SU-DHL-6 (cell line): ENCODE data around the gene ZNF586.

Experiments
- H2AFZ ChIP-seq: fragments of 200-600 bp; sonication (generic); 2 replicates; pipeline ENCODE4 v1.6.1; 2014; ENCODE audit warnings: low read depth, mild to moderate bottlenecking, moderate library complexity, mixed read lengths, antibody characterized with exemption, low read length; ENCODE audit not compliant: severe bottlenecking
- H3F3A ChIP-seq: fragments of 200-600 bp; shearing (Covaris generic); 2 replicates; pipeline ENCODE4 v1.6.0; 2016; ENCODE audit warnings: antibody characterized with exemption, mild to moderate bottlenecking; ENCODE audit not compliant: insufficient read depth
- H3K27ac ChIP-seq: fragments of 200-600 bp; sonication (generic); 2 replicates; pipeline ENCODE4 v1.5.1; 2016; ENCODE audit warnings: low read depth, mild to moderate bottlenecking, low read length, moderate library complexity, mixed read lengths
- H3K27me3 ChIP-seq: fragments of 200-600 bp; sonication (generic), shearing (Covaris generic); 2 replicates; pipeline ENCODE4 v1.6.0; 2014; ENCODE audit warnings: mild to moderate bottlenecking, low read length
- H3K36me3 ChIP-seq: fragments of 200-600 bp; sonication (generic); 2 replicates; pipeline ENCODE4 v1.6.1; 2014; ENCODE audit warnings: mild to moderate bottlenecking, low read length, mixed read lengths
- H3K4me2 ChIP-seq: fragments of 300-600, 200-600 bp; shearing (Covaris generic), sonication (generic); 2 replicates; pipeline ENCODE4 v1.6.0; 2014; ENCODE audit warnings: low read length, low read depth, mild to moderate bottlenecking; ENCODE audit not compliant: poor library complexity, severe bottlenecking
- H3K4me3 ChIP-seq: fragments of 200-600 bp; sonication (generic); 2 replicates; pipeline ENCODE4 v1.5.1; 2014; ENCODE audit warnings: antibody characterized with exemption, low read length, mild to moderate bottlenecking, mixed read lengths; ENCODE audit not compliant: insufficient read depth, poor library complexity, severe bottlenecking
- H3K79me2 ChIP-seq: fragments of 200-600 bp; sonication (generic); 2 replicates; pipeline ENCODE4 v1.6.1; 2014; ENCODE audit warnings: mild to moderate bottlenecking, low read length, moderate library complexity; ENCODE audit not compliant: insufficient read depth
- H3K9ac ChIP-seq: fragments of 200-600 bp; sonication (generic); 2 replicates; pipeline ENCODE4 v1.7.0; 2014; ENCODE audit warnings: mild to moderate bottlenecking, low read length
- H3K9me2 ChIP-seq: fragments of 200-600 bp; sonication (generic); replicated peaks from 2 replicates; pipeline ENCODE4 v1.6.1; 2014; ENCODE audit warnings: low read length; ENCODE audit not compliant: insufficient read depth
- H3K9me3 ChIP-seq: fragments of 200-600 bp; sonication (generic); 2 replicates; pipeline ENCODE4 v1.6.1; 2014; ENCODE audit warnings: low read length, mixed read lengths; ENCODE audit not compliant: insufficient read depth
- H4K20me1 ChIP-seq: fragments of 200-600 bp; sonication (generic); 2 replicates; pipeline ENCODE4 v1.6.1; 2014; ENCODE audit warnings: low read depth, mild to moderate bottlenecking, antibody characterized with exemption, low read length, moderate library complexity, mixed read lengths
- EZH2phosphoT487 ChIP-seq: fragments of 200-600 bp; sonication (generic), shearing (Covaris generic); conservative IDR thresholded peaks from 2 replicates; pipeline ENCODE4 v1.6.1; 2018; ENCODE audit warnings: mild to moderate bottlenecking, antibody characterized with exemption, low read length, moderate library complexity, mixed read lengths
- TF ChIP-seq, protein P1 (sequence below): fragments of 200-600 bp; sonication (generic); IDR thresholded peaks from one replicate; pipeline ENCODE4 v1.5.1; 2017; ENCODE audit warnings: antibody characterized with exemption, mild to moderate bottlenecking, low read length, moderate library complexity; ENCODE audit not compliant: insufficient read depth, poor library complexity, severe bottlenecking

Gene ZNF586

DNA sequence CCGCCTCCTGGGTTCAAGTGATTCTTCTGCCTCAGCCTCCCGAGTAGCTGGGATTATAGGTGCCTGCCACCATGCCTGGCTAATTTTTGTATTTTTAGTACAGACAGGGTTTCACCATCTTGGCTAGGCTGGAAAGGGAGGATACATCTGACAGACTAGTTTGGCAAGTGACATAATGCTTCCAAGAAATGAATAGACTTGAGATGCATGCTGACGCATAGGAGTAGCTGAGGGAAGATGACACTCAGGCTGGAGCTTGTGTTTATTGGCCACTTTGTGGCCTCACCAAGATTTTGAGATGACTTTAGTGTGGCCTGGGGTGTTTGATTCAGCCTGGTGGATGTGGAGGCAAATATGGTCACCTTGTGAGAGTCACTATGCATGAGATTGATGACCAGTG is 4.0 kb downstream of the ZNF586 start:
- no peak overlapping the region for H3K27ac ChIP-seq
- no peaks in the 10 kb centered on the region for H3K27me3 ChIP-seq
- peaks cover 3% of the 10 kb centered on the region; the same call in 1 of the 2 replicates for H3F3A ChIP-seq
- 0 out of 2 replicates have a peak, but pooled peaks cover 3% of the 10 kb centered on the region for H4K20me1 ChIP-seq
- peaks cover 13% of the 10 kb centered on the region for H3K36me3 ChIP-seq
- no peak overlapping the region for H3K4me3 ChIP-seq
- no peaks in the 10 kb centered on the region for H3K9me2 ChIP-seq
- no peak overlapping the region for H3K9ac ChIP-seq
- H3K4me2 ChIP-seq, result no peak overlapping the region
- TF ChIP-seq EZH2phosphoT487, result no peak
- TF ChIP-seq, protein P1, sequence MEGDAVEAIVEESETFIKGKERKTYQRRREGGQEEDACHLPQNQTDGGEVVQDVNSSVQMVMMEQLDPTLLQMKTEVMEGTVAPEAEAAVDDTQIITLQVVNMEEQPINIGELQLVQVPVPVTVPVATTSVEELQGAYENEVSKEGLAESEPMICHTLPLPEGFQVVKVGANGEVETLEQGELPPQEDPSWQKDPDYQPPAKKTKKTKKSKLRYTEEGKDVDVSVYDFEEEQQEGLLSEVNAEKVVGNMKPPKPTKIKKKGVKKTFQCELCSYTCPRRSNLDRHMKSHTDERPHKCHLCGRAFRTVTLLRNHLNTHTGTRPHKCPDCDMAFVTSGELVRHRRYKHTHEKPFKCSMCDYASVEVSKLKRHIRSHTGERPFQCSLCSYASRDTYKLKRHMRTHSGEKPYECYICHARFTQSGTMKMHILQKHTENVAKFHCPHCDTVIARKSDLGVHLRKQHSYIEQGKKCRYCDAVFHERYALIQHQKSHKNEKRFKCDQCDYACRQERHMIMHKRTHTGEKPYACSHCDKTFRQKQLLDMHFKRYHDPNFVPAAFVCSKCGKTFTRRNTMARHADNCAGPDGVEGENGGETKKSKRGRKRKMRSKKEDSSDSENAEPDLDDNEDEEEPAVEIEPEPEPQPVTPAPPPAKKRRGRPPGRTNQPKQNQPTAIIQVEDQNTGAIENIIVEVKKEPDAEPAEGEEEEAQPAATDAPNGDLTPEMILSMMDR, result no peak
- H2AFZ ChIP-seq, result no peak overlapping the region
- H3K79me2 ChIP-seq, result peaks cover 83% of the 10 kb centered on the region
- no peaks in the 10 kb centered on the region for H3K9me3 ChIP-seq

DNA sequence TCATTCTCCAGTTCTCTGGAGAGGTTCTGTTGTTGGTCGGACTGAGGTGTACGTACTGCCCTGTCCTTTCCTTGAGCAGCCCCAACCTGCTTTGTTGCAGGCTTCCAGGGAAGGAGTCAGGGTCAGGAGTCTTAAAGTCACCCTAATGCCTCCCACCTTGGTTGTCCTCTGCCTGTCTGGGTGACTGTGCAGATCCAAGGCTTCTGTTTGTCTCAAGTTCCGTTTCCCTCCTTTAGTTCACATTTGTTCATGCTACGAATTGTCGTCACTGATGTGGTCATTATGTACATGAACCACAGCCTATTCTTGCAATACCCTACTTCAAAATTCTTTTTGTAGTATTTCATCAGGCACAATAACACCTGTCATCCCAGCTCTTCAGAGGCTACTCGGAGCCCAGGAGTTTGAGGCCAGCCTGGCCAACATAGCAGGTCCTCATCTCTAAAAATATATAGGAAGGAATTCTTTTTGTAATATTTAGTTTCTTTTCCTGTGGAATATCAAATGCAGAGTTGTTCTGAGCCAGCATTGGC is 7.4 kb downstream of the ZNF586 start:
- H4K20me1 ChIP-seq, result 0 out of 2 replicates have a peak, but pooled peaks cover 3% of the 10 kb centered on the region
- no peak overlapping the region for H3K9ac ChIP-seq

DNA sequence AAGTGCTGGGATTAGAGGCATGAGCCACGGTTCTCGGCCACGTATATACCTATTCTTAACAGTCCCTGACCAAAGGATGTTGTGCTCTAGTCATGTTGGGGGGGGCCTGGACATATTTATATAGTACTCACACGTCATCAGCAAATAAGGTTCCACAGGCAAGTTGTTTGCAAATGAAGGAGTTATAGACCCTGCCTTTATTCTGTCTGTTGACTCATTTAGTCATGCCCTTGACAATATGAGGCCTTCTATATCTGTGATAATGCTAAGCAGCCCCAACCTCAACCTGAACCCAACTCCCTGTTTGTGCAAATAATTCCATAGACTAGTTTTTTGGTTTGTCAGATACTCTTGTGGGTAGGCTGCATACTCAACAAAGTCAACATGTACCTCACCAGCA is 8.9 kb downstream of the ZNF586 start:
- Histone ChIP-seq H3K9ac (no peak overlapping the region), H3K4me3 (no peak overlapping the region), H4K20me1 (0 out of 2 replicates have a peak, but pooled peaks cover 3% of the 10 kb centered on the region), H3K4me2 (no peak overlapping the region), H3K36me3 (peaks cover 29% of the 10 kb centered on the region), H3K9me3 (no peaks in the 10 kb centered on the region), H3K27me3 (no peaks in the 10 kb centered on the region), H3F3A (peaks cover 3% of the 10 kb centered on the region; the same call in 1 of the 2 replicates), H3K9me2 (no peaks in the 10 kb centered on the region), H2AFZ (no peak overlapping the region), H3K79me2 (peaks cover 86% of the 10 kb centered on the region), H3K27ac (no peak overlapping the region)
- TF ChIP-seq, protein P1, result no peak
- TF ChIP-seq EZH2phosphoT487, result no peak

More for the DNA sequence above, 7.4 kb downstream of the ZNF586 start:
- Histone ChIP-seq H3K36me3 (peaks cover 35% of the 10 kb centered on the region), H3K9me3 (no peaks in the 10 kb centered on the region), H3F3A (peaks cover 3% of the 10 kb centered on the region; the same call in 1 of the 2 replicates), H3K9me2 (no peaks in the 10 kb centered on the region), H3K27ac (no peak overlapping the region), H3K4me2 (no peak overlapping the region), H2AFZ (no peak overlapping the region), H3K4me3 (no peak overlapping the region), H3K79me2 (peaks cover 95% of the 10 kb centered on the region), H3K27me3 (no peaks in the 10 kb centered on the region)
- no peak for TF ChIP-seq EZH2phosphoT487
- TF ChIP-seq, protein P1, result no peak
